GM23338 (cell line): ENCODE results near the gene U2SURP. TPM values are rescaled to one million over a fixed set of nuclear protein-coding genes. Genes with fewer than 3 reads are reported as not detected.

ENCODE experiments used
- ATAC-seq: fragments of 200-7000 bp; cut with Tn5 transposase; 3 replicates; pipeline ENCODE4 v1.9.1; 2020
- DNase-seq: peaks from one replicate; pipeline ENCODE4 v3.0.0-alpha.2; 2015; ENCODE audit warnings: low spot score
- H2AFZ ChIP-seq: fragments of 200-600 bp; sonication (generic); 2 replicates; pipeline ENCODE4 v1.8.0; 2016; ENCODE audit warnings: antibody characterized with exemption, mild to moderate bottlenecking, moderate library complexity
- H3F3A ChIP-seq: fragments of 200-600 bp; sonication (generic); replicated peaks from 2 replicates; pipeline ENCODE4 v1.8.0; 2017; ENCODE audit warnings: antibody characterized with exemption, mixed run types, low read depth
- H3K27ac ChIP-seq: fragments of 200-600 bp; sonication (generic); 2 replicates; pipeline ENCODE4 v1.6.1; 2016; ENCODE audit warnings: low read depth
- H3K27me3 ChIP-seq: fragments of 200-600 bp; sonication (generic); 2 replicates; pipeline ENCODE4 v1.8.0; 2016; ENCODE audit warnings: mild to moderate bottlenecking, mixed run types, moderate library complexity; ENCODE audit not compliant: insufficient read depth
- H3K36me3 ChIP-seq: fragments of 200-600 bp; sonication (generic); 2 replicates; pipeline ENCODE4 v1.8.0; 2016; ENCODE audit warnings: mild to moderate bottlenecking; ENCODE audit not compliant: insufficient read depth
- H3K4me1 ChIP-seq: fragments of 200-600 bp; sonication (generic); 2 replicates; pipeline ENCODE4 v1.8.0; 2016; ENCODE audit warnings: mild to moderate bottlenecking, moderate library complexity; ENCODE audit not compliant: insufficient read depth
- H3K4me2 ChIP-seq: fragments of 200-600 bp; sonication (generic); 2 replicates; pipeline ENCODE4 v1.7.1; 2017; ENCODE audit warnings: mixed run types
- H3K4me3 ChIP-seq: fragments of 200-600 bp; sonication (generic); 2 replicates; pipeline ENCODE4 v1.6.1; 2016; ENCODE audit warnings: mixed run types
- H3K79me2 ChIP-seq: fragments of 200-600 bp; sonication (generic); replicated peaks from 2 replicates; pipeline ENCODE4 v1.8.0; 2017; ENCODE audit warnings: mild to moderate bottlenecking; ENCODE audit not compliant: insufficient read depth
- H3K9me2 ChIP-seq: fragments of 200-600 bp; sonication (generic); 2 replicates; pipeline ENCODE4 v1.8.0; 2017; ENCODE audit not compliant: insufficient read depth
- H4K20me1 ChIP-seq: fragments of 200-600 bp; sonication (generic); replicated peaks from 2 replicates; pipeline ENCODE4 v1.8.0; 2017; ENCODE audit warnings: mild to moderate bottlenecking; ENCODE audit not compliant: insufficient read depth
- H3K27ac Mint-ChIP-seq: 2 replicates; pipeline ENCODE4 v1.8.0; 2020; ENCODE audit warnings: inconsistent platforms, mild to moderate bottlenecking, moderate library complexity, mixed read lengths
- H3K27me3 Mint-ChIP-seq: 3 replicates; pipeline ENCODE4 v1.8.0; 2022; ENCODE audit warnings: low read depth, mild to moderate bottlenecking, moderate library complexity, mixed read lengths, inconsistent platforms; ENCODE audit not compliant: insufficient read depth, poor library complexity
- H3K36me3 Mint-ChIP-seq: 3 replicates; pipeline ENCODE4 v1.8.0; 2021; ENCODE audit warnings: low read depth, mild to moderate bottlenecking, inconsistent platforms, moderate library complexity, mixed read lengths
- H3K4me1 Mint-ChIP-seq: 3 replicates; pipeline ENCODE4 v1.8.0; 2020; ENCODE audit warnings: mild to moderate bottlenecking, inconsistent platforms, mixed read lengths
- H3K4me3 Mint-ChIP-seq: 3 replicates; pipeline ENCODE4 v1.8.0; 2021; ENCODE audit warnings: moderate library complexity, mild to moderate bottlenecking, inconsistent platforms, mixed read lengths
- H3K9me3 Mint-ChIP-seq: 3 replicates; pipeline ENCODE4 v1.8.0; 2020; ENCODE audit warnings: moderate library complexity, mild to moderate bottlenecking, inconsistent platforms, mixed read lengths
- CREB1 ChIP-seq: fragments of 250-450 bp; sonication (Bioruptor Pico); IDR thresholded peaks from 2 replicates; pipeline ENCODE4 v1.5.0; 2020; ENCODE audit warnings: low read depth, mild to moderate bottlenecking, moderate library complexity
- EZH2 ChIP-seq: fragments of 200-600 bp; sonication (generic); IDR thresholded peaks from one replicate; pipeline ENCODE4 v1.8.0; 2017; ENCODE audit warnings: antibody characterized with exemption, mild to moderate bottlenecking, low read depth; ENCODE audit not compliant: unreplicated experiment
- EZH2phosphoT487 ChIP-seq: fragments of 200-600 bp; sonication (generic); IDR thresholded peaks from one replicate; pipeline ENCODE4 v1.8.1; 2018; ENCODE audit warnings: antibody characterized with exemption; ENCODE audit not compliant: unreplicated experiment
- POLR2AphosphoS5 ChIP-seq: IDR thresholded peaks from 2 replicates; pipeline ENCODE4 v1.6.1; 2016; ENCODE audit warnings: antibody characterized with exemption, low read depth
- REST ChIP-seq: IDR thresholded peaks from one replicate; pipeline ENCODE4 v1.6.1; 2018; ENCODE audit warnings: antibody characterized with exemption; ENCODE audit not compliant: unreplicated experiment
- ZNF114 ChIP-seq: fragments of 250-450 bp; sonication (Bioruptor Pico); IDR thresholded peaks from 2 replicates; pipeline ENCODE4 v1.5.0; 2020; ENCODE audit warnings: mild to moderate bottlenecking, moderate library complexity
- polyA plus RNA-seq: library from polyadenylated mRNA; unstranded; fragments of >200 nt; fragmentation: Nextera tagmentation; extraction: Ambion mirVana; gene quantifications from 2 replicates; pipeline ENCODE4 v1.2.1, GENCODE V29; 2016
- total RNA-seq: library from RNA; depleted of rRNA; stranded (reverse); fragments of >200 nt; shearing (Covaris generic); gene quantifications from 2 replicates; pipeline ENCODE4 v1.2.3, GENCODE V29; 2014
- TF ChIP-seq, protein P1 (sequence below): IDR thresholded peaks from 2 replicates; pipeline ENCODE4 v1.6.1; 2016; ENCODE audit warnings: antibody characterized with exemption
- TF ChIP-seq, protein P2 (sequence below): fragments of 250-450 bp; sonication (Bioruptor Pico); IDR thresholded peaks from 2 replicates; pipeline ENCODE4 v1.5.0; 2020; ENCODE audit warnings: mild to moderate bottlenecking, moderate library complexity

The U2SURP gene
- total and polyA plus RNA-seq, 2 experiments from 2014 or later: 116 to 372 TPM

- TF ChIP-seq, protein P1, sequence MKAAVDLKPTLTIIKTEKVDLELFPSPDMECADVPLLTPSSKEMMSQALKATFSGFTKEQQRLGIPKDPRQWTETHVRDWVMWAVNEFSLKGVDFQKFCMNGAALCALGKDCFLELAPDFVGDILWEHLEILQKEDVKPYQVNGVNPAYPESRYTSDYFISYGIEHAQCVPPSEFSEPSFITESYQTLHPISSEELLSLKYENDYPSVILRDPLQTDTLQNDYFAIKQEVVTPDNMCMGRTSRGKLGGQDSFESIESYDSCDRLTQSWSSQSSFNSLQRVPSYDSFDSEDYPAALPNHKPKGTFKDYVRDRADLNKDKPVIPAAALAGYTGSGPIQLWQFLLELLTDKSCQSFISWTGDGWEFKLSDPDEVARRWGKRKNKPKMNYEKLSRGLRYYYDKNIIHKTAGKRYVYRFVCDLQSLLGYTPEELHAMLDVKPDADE: no peak
- TF ChIP-seq POLR2AphosphoS5 (no peak), ZNF114 (CRISPR knock-in tag) (no peak), EZH2 (no peak), REST (no peak)
Observed at GRCh38 chr3:142976621-142977398, 24.6 kb upstream of the U2SURP start (continued).

DNA sequence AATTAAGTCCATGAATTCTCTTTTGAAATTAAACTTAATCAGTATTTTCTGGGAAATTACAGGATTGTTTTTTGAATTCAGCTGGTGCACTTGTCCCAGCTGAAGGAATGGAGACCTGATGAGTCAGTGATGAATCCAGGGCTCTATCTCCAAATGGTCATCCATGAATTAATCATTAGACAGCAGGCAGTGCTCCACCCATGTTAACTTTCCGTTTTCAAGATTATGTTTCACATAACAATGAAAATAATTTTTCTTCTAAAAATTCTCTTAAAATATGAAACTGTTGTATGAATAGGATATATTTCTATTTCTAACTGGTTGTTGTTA lies 24.0 kb upstream of the U2SURP start:
- no peaks in the 10 kb centered on the region for H3K9me3 Mint-ChIP-seq
- no peak overlapping the region for H3K4me3 Mint-ChIP-seq
- Histone ChIP-seq H3F3A (no peaks in the 10 kb centered on the region), H3K4me3 (no peak overlapping the region), H3K27ac (no peak overlapping the region), H4K20me1 (no peaks in the 10 kb centered on the region), H3K4me1 (peaks cover 16% of the 10 kb centered on the region), H3K79me2 (no peaks in the 10 kb centered on the region), H3K27me3 (no peaks in the 10 kb centered on the region), H3K4me2 (no peak overlapping the region), H2AFZ (no peak overlapping the region), H3K9me2 (no peaks in the 10 kb centered on the region), H3K36me3 (no peaks in the 10 kb centered on the region)
- DNase-seq (no peak), ATAC-seq (no peak)
- TF ChIP-seq POLR2AphosphoS5 (no peak), EZH2 (no peak), CREB1 (CRISPR knock-in tag) (no peak)
- peaks cover 5% of the 10 kb centered on the region for H3K27me3 Mint-ChIP-seq
- H3K27ac Mint-ChIP-seq: no peak overlapping the region
- no peaks in the 10 kb centered on the region for H3K36me3 Mint-ChIP-seq
- H3K4me1 Mint-ChIP-seq: peaks cover 16% of the 10 kb centered on the region

DNA sequence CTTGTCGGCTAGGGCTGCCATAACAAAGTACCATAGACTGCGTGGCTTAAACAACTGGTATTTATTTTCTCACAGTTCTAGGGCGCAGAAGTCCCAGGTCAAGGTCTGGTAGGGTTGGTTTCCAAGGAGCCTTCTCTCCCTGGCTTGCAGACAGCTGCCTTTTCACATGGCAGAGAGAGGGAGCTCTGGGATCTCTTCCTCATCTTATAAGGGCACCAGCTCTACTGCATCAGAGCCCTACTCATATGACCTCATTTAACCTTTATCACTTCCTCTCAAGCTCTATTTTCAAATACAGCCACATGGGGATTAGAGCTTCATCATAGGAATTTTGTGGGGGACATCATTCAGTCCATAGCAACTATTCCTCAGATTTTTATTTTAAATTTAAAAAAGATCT lies 20.3 kb upstream of the U2SURP start:
- Mint-ChIP-seq H3K9me3 (no peaks in the 10 kb centered on the region), H3K4me1 (peaks cover 22% of the 10 kb centered on the region), H3K4me3 (no peak overlapping the region), H3K27me3 (peaks cover 5% of the 10 kb centered on the region), H3K27ac (no peak overlapping the region), H3K36me3 (no peaks in the 10 kb centered on the region)
- ATAC-seq: peak; percentile 94
- no peaks in the 10 kb centered on the region for H4K20me1 ChIP-seq
- no peak overlapping the region for H3K4me3 ChIP-seq
- H3K79me2 ChIP-seq: no peaks in the 10 kb centered on the region
- H3K27me3 ChIP-seq: no peaks in the 10 kb centered on the region
- peaks cover 16% of the 10 kb centered on the region for H3K4me1 ChIP-seq
- H3K27ac ChIP-seq: no peak overlapping the region
- H2AFZ ChIP-seq: no peak overlapping the region
- no peaks in the 10 kb centered on the region for H3F3A ChIP-seq
- no peaks in the 10 kb centered on the region for H3K9me2 ChIP-seq
- H3K36me3 ChIP-seq: no peaks in the 10 kb centered on the region
- no peak overlapping the region for H3K4me2 ChIP-seq
- DNase-seq: peak; percentile 54
- no peak for TF ChIP-seq EZH2phosphoT487
- no peak for TF ChIP-seq CREB1 (CRISPR knock-in tag)
- TF ChIP-seq ZNF114 (CRISPR knock-in tag): no peak
- TF ChIP-seq POLR2AphosphoS5: no peak
- TF ChIP-seq, protein P2, sequence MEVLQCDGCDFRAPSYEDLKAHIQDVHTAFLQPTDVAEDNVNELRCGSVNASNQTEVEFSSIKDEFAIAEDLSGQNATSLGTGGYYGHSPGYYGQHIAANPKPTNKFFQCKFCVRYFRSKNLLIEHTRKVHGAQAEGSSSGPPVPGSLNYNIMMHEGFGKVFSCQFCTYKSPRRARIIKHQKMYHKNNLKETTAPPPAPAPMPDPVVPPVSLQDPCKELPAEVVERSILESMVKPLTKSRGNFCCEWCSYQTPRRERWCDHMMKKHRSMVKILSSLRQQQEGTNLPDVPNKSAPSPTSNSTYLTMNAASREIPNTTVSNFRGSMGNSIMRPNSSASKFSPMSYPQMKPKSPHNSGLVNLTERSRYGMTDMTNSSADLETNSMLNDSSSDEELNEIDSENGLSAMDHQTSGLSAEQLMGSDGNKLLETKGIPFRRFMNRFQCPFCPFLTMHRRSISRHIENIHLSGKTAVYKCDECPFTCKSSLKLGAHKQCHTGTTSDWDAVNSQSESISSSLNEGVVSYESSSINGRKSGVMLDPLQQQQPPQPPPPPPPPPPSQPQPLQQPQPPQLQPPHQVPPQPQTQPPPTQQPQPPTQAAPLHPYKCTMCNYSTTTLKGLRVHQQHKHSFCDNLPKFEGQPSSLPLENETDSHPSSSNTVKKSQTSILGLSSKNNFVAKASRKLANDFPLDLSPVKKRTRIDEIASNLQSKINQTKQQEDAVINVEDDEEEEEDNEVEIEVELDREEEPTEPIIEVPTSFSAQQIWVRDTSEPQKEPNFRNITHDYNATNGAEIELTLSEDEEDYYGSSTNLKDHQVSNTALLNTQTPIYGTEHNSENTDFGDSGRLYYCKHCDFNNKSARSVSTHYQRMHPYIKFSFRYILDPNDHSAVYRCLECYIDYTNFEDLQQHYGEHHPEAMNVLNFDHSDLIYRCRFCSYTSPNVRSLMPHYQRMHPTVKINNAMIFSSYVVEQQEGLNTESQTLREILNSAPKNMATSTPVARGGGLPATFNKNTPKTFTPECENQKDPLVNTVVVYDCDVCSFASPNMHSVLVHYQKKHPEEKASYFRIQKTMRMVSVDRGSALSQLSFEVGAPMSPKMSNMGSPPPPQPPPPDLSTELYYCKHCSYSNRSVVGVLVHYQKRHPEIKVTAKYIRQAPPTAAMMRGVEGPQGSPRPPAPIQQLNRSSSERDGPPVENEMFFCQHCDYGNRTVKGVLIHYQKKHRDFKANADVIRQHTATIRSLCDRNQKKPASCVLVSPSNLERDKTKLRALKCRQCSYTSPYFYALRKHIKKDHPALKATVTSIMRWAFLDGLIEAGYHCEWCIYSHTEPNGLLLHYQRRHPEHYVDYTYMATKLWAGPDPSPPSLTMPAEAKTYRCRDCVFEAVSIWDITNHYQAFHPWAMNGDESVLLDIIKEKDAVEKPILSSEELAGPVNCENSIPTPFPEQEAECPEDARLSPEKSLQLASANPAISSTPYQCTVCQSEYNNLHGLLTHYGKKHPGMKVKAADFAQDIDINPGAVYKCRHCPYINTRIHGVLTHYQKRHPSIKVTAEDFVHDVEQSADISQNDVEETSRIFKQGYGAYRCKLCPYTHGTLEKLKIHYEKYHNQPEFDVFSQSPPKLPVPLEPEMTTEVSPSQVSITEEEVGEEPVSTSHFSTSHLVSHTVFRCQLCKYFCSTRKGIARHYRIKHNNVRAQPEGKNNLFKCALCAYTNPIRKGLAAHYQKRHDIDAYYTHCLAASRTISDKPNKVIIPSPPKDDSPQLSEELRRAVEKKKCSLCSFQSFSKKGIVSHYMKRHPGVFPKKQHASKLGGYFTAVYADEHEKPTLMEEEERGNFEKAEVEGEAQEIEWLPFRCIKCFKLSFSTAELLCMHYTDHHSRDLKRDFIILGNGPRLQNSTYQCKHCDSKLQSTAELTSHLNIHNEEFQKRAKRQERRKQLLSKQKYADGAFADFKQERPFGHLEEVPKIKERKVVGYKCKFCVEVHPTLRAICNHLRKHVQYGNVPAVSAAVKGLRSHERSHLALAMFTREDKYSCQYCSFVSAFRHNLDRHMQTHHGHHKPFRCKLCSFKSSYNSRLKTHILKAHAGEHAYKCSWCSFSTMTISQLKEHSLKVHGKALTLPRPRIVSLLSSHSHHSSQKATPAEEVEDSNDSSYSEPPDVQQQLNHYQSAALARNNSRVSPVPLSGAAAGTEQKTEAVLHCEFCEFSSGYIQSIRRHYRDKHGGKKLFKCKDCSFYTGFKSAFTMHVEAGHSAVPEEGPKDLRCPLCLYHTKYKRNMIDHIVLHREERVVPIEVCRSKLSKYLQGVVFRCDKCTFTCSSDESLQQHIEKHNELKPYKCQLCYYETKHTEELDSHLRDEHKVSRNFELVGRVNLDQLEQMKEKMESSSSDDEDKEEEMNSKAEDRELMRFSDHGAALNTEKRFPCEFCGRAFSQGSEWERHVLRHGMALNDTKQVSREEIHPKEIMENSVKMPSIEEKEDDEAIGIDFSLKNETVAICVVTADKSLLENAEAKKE: peak; percentile 42; the same call in 1 of the 2 replicates
